H1 (cell line): ENCODE data around the gene NUCB1. TPM values are rescaled to one million over a fixed set of nuclear protein-coding genes. Genes with fewer than 3 reads are reported as not detected.

Source experiments
- BACH1 ChIP-seq: IDR thresholded peaks from 2 replicates; pipeline ENCODE4 v1.6.1; 2012; ENCODE audit warnings: low read length, improper control_type of control experiment
- CBX5 ChIP-seq: fragments of 300-800, 300-1000 bp; sonication (generic); IDR thresholded peaks from 2 replicates; pipeline ENCODE4 v1.7.1; 2016; ENCODE audit warnings: antibody characterized with exemption, low read length, low read depth
- CHD7 ChIP-seq: fragments of 300-600 bp; sonication (generic); IDR thresholded peaks from 2 replicates; pipeline ENCODE4 v1.7.1; 2012; ENCODE audit warnings: low read length, moderate library complexity, mild to moderate bottlenecking, inconsistent platforms; ENCODE audit not compliant: insufficient replicate concordance
- EZH2 ChIP-seq: fragments of 200-600 bp; sonication (generic); IDR thresholded peaks from 2 replicates; pipeline ENCODE4 v1.7.1; 2012; ENCODE audit warnings: low read depth, mild to moderate bottlenecking, moderate library complexity, low read length, inconsistent platforms; ENCODE audit not compliant: severe bottlenecking
- POLR2AphosphoS5 ChIP-seq: IDR thresholded peaks from 2 replicates; pipeline ENCODE4 v1.6.1; 2011; ENCODE audit warnings: low read depth, low read length
- polyA plus RNA-seq, 7 experiments: library from polyadenylated mRNA; depleted of rRNA in 3 of 7; stranded (reverse) in 5 of 7; unstranded in 2 of 7; fragments of >200 nt in 5 of 7; fragments of 200-250 nt in 2 of 7; gene quantifications; 1 replicate in 5 of 7; 2 replicates in 1 of 7; 4 replicates in 1 of 7; pipeline versions ENCODE4 v1.2.1 to v1.2.3, GENCODE V29; 2011 to 2013; ENCODE audit warnings: missing spikeins in 2 of 7, mixed read lengths in 2 of 7
- total RNA-seq: library from RNA; stranded (reverse); fragmentation: NEBNext Ultra II Directional; extraction: Animal tissue kit (Norgen Biotek cat#: 25700); gene quantifications from 2 replicates; pipeline ENCODE4 v1.2.1, GENCODE V29; 2021

NUCB1 gene
- total and polyA plus RNA-seq, 2 of the 8 experiments (the other 6 are each of a cell fraction or from before 2014, with no cell fraction given): 111 to 121 TPM

- TF ChIP-seq CHD7: no peak
- no peak for TF ChIP-seq POLR2AphosphoS5
- no peak for TF ChIP-seq BACH1
- no peak for TF ChIP-seq EZH2
- no peak for TF ChIP-seq CBX5
- TF ChIP-seq, all 59 proteins: peak for 0
Observed at GRCh38 chr19:48856921-48857320, 43.2 kb upstream of the NUCB1 start (continued).
